ENCODE data around the gene SSU72. TPM values are rescaled to one million over a fixed set of nuclear protein-coding genes. Genes with fewer than 3 reads are reported as not detected.
"Not testable (repeated sequence)": the region's sequence is repeated elsewhere in the genome, so short reads cannot be mapped to it uniquely, and the experiment has no call there.

Gene SSU72
- total RNA-seq, 2 experiments from 2014 or later, result 128 to 130 TPM

DNA sequence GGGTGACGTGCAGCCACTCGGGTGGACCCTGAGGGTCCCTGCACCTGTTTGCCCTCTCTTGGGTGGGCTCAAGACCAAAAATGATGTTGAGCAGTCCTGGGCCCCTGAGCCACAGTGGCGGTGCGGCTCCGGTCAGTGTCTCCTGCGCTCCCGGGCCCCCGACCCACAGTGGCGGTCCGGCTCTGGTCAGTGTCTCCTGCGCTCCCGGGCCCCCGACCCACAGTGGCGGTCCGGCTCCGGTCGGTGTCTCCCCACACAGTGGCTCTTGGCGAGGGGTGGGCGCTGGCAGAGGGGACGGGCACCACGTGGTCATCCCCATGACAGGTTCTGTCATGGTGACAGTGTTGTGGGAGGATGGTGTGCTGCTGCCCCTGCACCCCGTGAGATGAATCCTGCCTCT lies 80.4 kb downstream of the SSU72 start:
- H3K4me3 Mint-ChIP-seq, H3K9me3 Mint-ChIP-seq, POLR2A ChIA-PET, DNase-seq, H3K27me3 Mint-ChIP-seq, H3K27ac Mint-ChIP-seq, H3K4me1 Mint-ChIP-seq: not testable (repeated sequence)
- peaks cover 33% of the 10 kb centered on the region for H3K36me3 Mint-ChIP-seq (ENCODE audit: low read depth)
- CTCF ChIA-PET, result interaction anchor here (1.1 kb wide), 1 partner anchor 10 kb away, joined by 3 read pairs; no protein-coding TSS in a partner anchor

Other genes starting within 250 kb of the SSU72 start
- 1 to 10 TPM; 3.1 to 3.7 TPM for gene TAS1R3, start 243.6 kb downstream of the SSU72 start, total RNA-seq
- 10 to 100 TPM; 33.0 to 34.0 TPM for gene DVL1, start 225.4 kb downstream of the SSU72 start, total RNA-seq
- under 1 TPM; 0.15 to 0.30 TPM for gene MXRA8, start 216.3 kb downstream of the SSU72 start, total RNA-seq
- gene AURKAIP1, start 199.7 kb downstream of the SSU72 start, total RNA-seq, result 100 to 1,000 TPM; 101 to 125 TPM
- gene CCNL2, start 175.5 kb downstream of the SSU72 start, total RNA-seq, result 100 to 1,000 TPM; 122 to 131 TPM
- gene MRPL20, start 167.6 kb downstream of the SSU72 start, total RNA-seq, result 100 to 1,000 TPM in 1 of 2 experiments, 10 to 100 TPM in 1; 98.6 to 107 TPM
- gene ANKRD65, start 153.6 kb downstream of the SSU72 start, total RNA-seq, result not detected
- gene VWA1, start 139.2 kb downstream of the SSU72 start, total RNA-seq, result under 1 TPM; 0.10 to 0.12 TPM
- under 1 TPM; 0.17 to 0.69 TPM for gene ATAD3C, start 125.2 kb downstream of the SSU72 start, total RNA-seq
- 10 to 100 TPM; 26.5 to 34.6 TPM for gene ATAD3B, start 103.1 kb downstream of the SSU72 start, total RNA-seq
- 10 to 100 TPM; 31.9 to 32.3 TPM for gene ATAD3A, start 62.7 kb downstream of the SSU72 start, total RNA-seq
- 1 to 10 TPM; 1.2 to 1.3 TPM for gene TMEM240, start 34.2 kb downstream of the SSU72 start, total RNA-seq
- 1 to 10 TPM; 6.2 to 7.9 TPM for gene FNDC10, start 25.3 kb upstream of the SSU72 start, total RNA-seq
- 10 to 100 TPM; 40.0 to 42.8 TPM for gene MIB2, start 40.6 kb upstream of the SSU72 start, total RNA-seq
- gene MMP23B, start 57.3 kb upstream of the SSU72 start, total RNA-seq, result 1 to 10 TPM; 1.8 to 2.3 TPM
- gene CDK11B, start 84.1 kb upstream of the SSU72 start, total RNA-seq, result 10 to 100 TPM; 42.0 to 44.3 TPM
- gene SLC35E2B, start 117.9 kb upstream of the SSU72 start, total RNA-seq, result 10 to 100 TPM; 62.5 to 65.0 TPM
- gene CDK11A, start 149.5 kb upstream of the SSU72 start, total RNA-seq, result 10 to 100 TPM; 61.4 to 81.9 TPM
- 10 to 100 TPM; 76.6 to 78.7 TPM for gene NADK, start 203.6 kb upstream of the SSU72 start, total RNA-seq

All from activated CD4-positive, alpha-beta T cell treated with anti-CD3 and anti-CD28 coated beads, Interleukin-2, amount 10 ng/mL, durations not matched to agents 7 days and 5 days (primary cell).